ENCODE results near the gene SYPL2. TPM values are rescaled to one million over a fixed set of nuclear protein-coding genes. Genes with fewer than 3 reads are reported as not detected.

SYPL2 gene
- total and polyA plus RNA-seq, 4 donors: 0.31 to 1.4 (median 1.0) TPM

DNA sequence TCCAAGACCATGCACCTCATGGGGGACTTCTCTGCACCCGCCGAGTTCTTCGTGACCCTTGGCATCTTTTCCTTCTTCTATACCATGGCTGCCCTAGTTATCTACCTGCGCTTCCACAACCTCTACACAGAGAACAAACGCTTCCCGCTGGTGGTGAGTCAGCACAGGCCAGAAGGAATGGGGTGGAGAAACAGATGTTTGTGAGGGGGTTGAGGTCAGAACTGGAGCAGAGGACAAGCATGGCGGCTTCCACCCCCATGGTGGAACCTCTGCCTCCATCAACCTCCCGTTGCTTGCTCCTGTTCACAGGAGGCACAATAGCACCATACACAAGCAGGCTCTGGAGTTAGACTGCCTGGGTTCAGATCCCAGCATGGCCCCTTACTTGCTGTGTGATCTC lies 10.5 kb downstream of the SYPL2 start:
- TF ChIP-seq, protein P1, sequence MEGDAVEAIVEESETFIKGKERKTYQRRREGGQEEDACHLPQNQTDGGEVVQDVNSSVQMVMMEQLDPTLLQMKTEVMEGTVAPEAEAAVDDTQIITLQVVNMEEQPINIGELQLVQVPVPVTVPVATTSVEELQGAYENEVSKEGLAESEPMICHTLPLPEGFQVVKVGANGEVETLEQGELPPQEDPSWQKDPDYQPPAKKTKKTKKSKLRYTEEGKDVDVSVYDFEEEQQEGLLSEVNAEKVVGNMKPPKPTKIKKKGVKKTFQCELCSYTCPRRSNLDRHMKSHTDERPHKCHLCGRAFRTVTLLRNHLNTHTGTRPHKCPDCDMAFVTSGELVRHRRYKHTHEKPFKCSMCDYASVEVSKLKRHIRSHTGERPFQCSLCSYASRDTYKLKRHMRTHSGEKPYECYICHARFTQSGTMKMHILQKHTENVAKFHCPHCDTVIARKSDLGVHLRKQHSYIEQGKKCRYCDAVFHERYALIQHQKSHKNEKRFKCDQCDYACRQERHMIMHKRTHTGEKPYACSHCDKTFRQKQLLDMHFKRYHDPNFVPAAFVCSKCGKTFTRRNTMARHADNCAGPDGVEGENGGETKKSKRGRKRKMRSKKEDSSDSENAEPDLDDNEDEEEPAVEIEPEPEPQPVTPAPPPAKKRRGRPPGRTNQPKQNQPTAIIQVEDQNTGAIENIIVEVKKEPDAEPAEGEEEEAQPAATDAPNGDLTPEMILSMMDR (IDR thresholded peaks at IDR 0.05; ENCODE audit: control extremely low read depth, extremely low read depth): no peak
- no peak for ATAC-seq (ENCODE audit: insufficient read depth, low FRiP score)

DNA sequence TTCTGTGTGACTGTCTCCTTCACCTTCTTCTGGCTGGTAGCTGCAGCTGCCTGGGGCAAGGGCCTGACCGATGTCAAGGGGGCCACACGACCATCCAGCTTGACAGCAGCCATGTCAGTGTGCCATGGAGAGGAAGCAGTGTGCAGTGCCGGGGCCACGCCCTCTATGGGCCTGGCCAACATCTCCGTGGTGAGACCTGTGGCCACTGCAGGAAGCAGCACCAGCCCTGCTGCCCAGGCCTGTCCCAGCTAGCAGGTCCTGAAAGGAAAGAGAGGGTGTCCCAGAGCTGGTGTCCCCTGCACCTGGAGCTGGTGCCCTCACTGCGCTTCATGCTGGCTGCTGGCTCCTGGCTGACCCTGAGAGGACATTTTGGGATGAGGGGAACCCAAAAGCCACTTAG lies 11.5 kb downstream of the SYPL2 start:
- DNase-seq (no peak), ATAC-seq (ENCODE audit: insufficient read depth, low FRiP score) (no peak)
- 58 to 62% methylated on average over 6 of the region's 6 CpGs for WGBS, 2 donors
- H3K9me3 ChIP-seq (ENCODE audit: control insufficient read depth in 4 of 4, insufficient read depth in 3 of 4, low read length in 3 of 4): no peaks in the 10 kb centered on the region
- peaks cover 0 to under 1% (median 0%) of the 10 kb centered on the region in 5 donors for H3K4me1 ChIP-seq (ENCODE audit: control insufficient read depth in 5 of 5, insufficient read depth in 5 of 5, low read length in 5 of 5)
- no peak overlapping the region for H3K27ac ChIP-seq (ENCODE audit: low read depth in 1 of 2, low read length in 1 of 2)
- no peak overlapping the region for H3K9ac ChIP-seq (ENCODE audit: insufficient read depth in 1 of 2, low read length in 2 of 2)
- no peaks in the 10 kb centered on the region for H3K36me3 ChIP-seq (ENCODE audit: control insufficient read depth in 4 of 4, insufficient read depth in 4 of 4, low read length in 4 of 4)
- peaks cover 0 to 23% (median 9%) of the 10 kb centered on the region in 3 donors for H3K27me3 ChIP-seq (ENCODE audit: control insufficient read depth in 3 of 3, insufficient read depth in 3 of 3, low read length in 2 of 3)
- H3K4me3 ChIP-seq: no peak overlapping the region
- TF ChIP-seq, protein P1 (IDR thresholded peaks at IDR 0.05; ENCODE audit: control extremely low read depth, extremely low read depth): no peak

More for the DNA sequence above, 10.5 kb downstream of the SYPL2 start:
- Histone ChIP-seq H3K9ac (ENCODE audit: insufficient read depth in 1 of 2, low read length in 2 of 2) (no peak overlapping the region), H3K4me3 (no peak overlapping the region), H3K27ac (ENCODE audit: low read depth in 1 of 2, low read length in 1 of 2) (no peak overlapping the region), H3K9me3 (ENCODE audit: control insufficient read depth in 4 of 4, insufficient read depth in 3 of 4, low read length in 3 of 4) (no peaks in the 10 kb centered on the region), H3K27me3 (ENCODE audit: control insufficient read depth in 3 of 3, insufficient read depth in 3 of 3, low read length in 2 of 3) (peaks cover 0 to 23% (median 11%) of the 10 kb centered on the region in 3 donors), H3K36me3 (ENCODE audit: control insufficient read depth in 4 of 4, insufficient read depth in 4 of 4, low read length in 4 of 4) (no peaks in the 10 kb centered on the region), H3K4me1 (ENCODE audit: control insufficient read depth in 5 of 5, insufficient read depth in 5 of 5, low read length in 5 of 5) (no peaks in the 10 kb centered on the region)
- DNase-seq: no peak
- 92 to 93% methylated on average over 8 of the region's 8 CpGs for WGBS, 2 donors

DNA sequence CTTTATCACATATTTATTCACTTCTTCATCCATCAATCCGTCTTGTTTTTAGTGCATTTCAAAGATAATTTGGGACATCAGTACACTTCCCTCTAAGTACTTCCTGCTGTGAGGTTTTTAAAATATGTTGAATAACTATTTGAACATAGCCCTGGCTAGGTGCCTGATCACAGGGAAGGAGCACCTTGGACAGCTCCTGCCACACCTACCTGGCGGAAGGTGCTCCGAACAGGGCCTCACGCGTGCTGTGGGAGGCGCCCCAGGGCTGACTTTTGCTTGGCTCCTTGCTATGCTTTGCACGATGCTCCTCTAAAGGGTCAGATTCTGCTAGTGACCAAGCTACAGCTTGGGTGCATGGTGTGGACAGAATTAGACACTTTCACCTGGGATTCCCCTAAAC lies 12.5 kb downstream of the SYPL2 start:
- Histone ChIP-seq H3K4me1 (ENCODE audit: control insufficient read depth in 5 of 5, insufficient read depth in 5 of 5, low read length in 5 of 5) (peaks cover 0 to 5% (median 3%) of the 10 kb centered on the region in 5 donors), H3K27me3 (ENCODE audit: control insufficient read depth in 3 of 3, insufficient read depth in 3 of 3, low read length in 2 of 3) (peaks cover 0 to 19% (median 9%) of the 10 kb centered on the region in 3 donors), H3K9ac (ENCODE audit: insufficient read depth in 1 of 2, low read length in 2 of 2) (no peak overlapping the region), H3K36me3 (ENCODE audit: control insufficient read depth in 4 of 4, insufficient read depth in 4 of 4, low read length in 4 of 4) (no peaks in the 10 kb centered on the region), H3K9me3 (ENCODE audit: control insufficient read depth in 4 of 4, insufficient read depth in 3 of 4, low read length in 3 of 4) (no peaks in the 10 kb centered on the region), H3K4me3 (no peak overlapping the region), H3K27ac (ENCODE audit: low read depth in 1 of 2, low read length in 1 of 2) (no peak overlapping the region)
- DNase-seq: peak in 1 of 3 donors; percentile 44
- WGBS, 2 donors: 13 to 14% methylated on average over 7 of the region's 7 CpGs
- TF ChIP-seq, protein P1 (IDR thresholded peaks at IDR 0.05; ENCODE audit: control extremely low read depth, extremely low read depth): no peak
- ATAC-seq (ENCODE audit: insufficient read depth, low FRiP score): no peak

DNA sequence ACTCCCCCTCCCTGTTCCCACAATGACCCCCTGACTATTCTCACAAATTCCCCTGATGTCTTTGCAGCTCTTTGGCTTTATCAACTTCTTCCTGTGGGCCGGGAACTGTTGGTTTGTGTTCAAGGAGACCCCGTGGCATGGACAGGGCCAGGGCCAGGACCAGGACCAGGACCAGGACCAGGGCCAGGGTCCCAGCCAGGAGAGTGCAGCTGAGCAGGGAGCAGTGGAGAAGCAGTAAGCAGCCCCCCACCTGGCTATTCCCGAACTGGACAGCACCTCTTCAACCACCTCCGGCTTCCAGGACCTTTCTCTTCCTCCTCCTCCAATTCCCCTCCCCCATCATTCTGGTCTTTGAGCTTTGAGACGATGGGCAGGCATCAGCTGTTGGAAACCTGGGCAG lies 13.0 kb downstream of the SYPL2 start:
- Histone ChIP-seq H3K9me3 (ENCODE audit: control insufficient read depth in 4 of 4, insufficient read depth in 3 of 4, low read length in 3 of 4) (no peaks in the 10 kb centered on the region), H3K9ac (ENCODE audit: insufficient read depth in 1 of 2, low read length in 2 of 2) (no peak overlapping the region), H3K27ac (ENCODE audit: low read depth in 1 of 2, low read length in 1 of 2) (no peak overlapping the region), H3K4me3 (no peak overlapping the region), H3K4me1 (ENCODE audit: control insufficient read depth in 5 of 5, insufficient read depth in 5 of 5, low read length in 5 of 5) (peaks cover 0 to 5% (median 3%) of the 10 kb centered on the region in 5 donors), H3K27me3 (ENCODE audit: control insufficient read depth in 3 of 3, insufficient read depth in 3 of 3, low read length in 2 of 3) (peaks cover 0 to 19% (median 9%) of the 10 kb centered on the region in 3 donors), H3K36me3 (ENCODE audit: control insufficient read depth in 4 of 4, insufficient read depth in 4 of 4, low read length in 4 of 4) (no peaks in the 10 kb centered on the region)
- TF ChIP-seq, protein P1 (IDR thresholded peaks at IDR 0.05; ENCODE audit: control extremely low read depth, extremely low read depth): no peak
- DNase-seq: no peak
- no peak for ATAC-seq (ENCODE audit: insufficient read depth, low FRiP score)
- WGBS, 2 donors: 66 to 71% methylated on average over 5 of the region's 5 CpGs
